Small intestine (tissue), 7 donors: ENCODE results near the gene DENND4A. TPM values are rescaled to one million over a fixed set of nuclear protein-coding genes. Genes with fewer than 3 reads are reported as not detected.
"Not testable (repeated sequence)": the region's sequence is repeated elsewhere in the genome, so short reads cannot be mapped to it uniquely, and the experiment has no call there.

Experiments
- DNase-seq, 2 donors: peaks; one replicate each; pipeline versions ENCODE4 v3.0.0 to v3.0.0-alpha.2; 2013
- FAIRE-seq: peaks from 2 replicates; lab custom pipeline; 2012; peaks lifted over from hg19 to GRCh38; lab: Jason Lieb, UNC
- H3K27ac ChIP-seq, 3 donors: one replicate each; pipeline ENCODE4 v1.5.1; 2013; ENCODE audit warnings: low read length in 2 of 3, mild to moderate bottlenecking in 2 of 3, control low read depth in 1 of 3, inconsistent platforms in 1 of 3, low read depth in 1 of 3, moderate library complexity in 1 of 3
- H3K27me3 ChIP-seq, 3 donors: one replicate each; pipeline ENCODE4 v1.6.1; 2013; ENCODE audit warnings: low read length in 3 of 3, inconsistent platforms in 1 of 3; ENCODE audit not compliant: control insufficient read depth in 3 of 3, insufficient read depth in 3 of 3
- H3K36me3 ChIP-seq, 3 donors: one replicate each; pipeline ENCODE4 v1.6.1; 2013; ENCODE audit warnings: low read length in 3 of 3, inconsistent platforms in 1 of 3, low read depth in 1 of 3, mild to moderate bottlenecking in 1 of 3, moderate library complexity in 1 of 3; ENCODE audit not compliant: control insufficient read depth in 3 of 3, insufficient read depth in 2 of 3
- H3K4me1 ChIP-seq, 3 donors: one replicate each; pipeline ENCODE4 v1.6.1; 2013; ENCODE audit warnings: low read length in 2 of 3, inconsistent platforms in 1 of 3, low read depth in 1 of 3, mild to moderate bottlenecking in 1 of 3, moderate library complexity in 1 of 3; ENCODE audit not compliant: control insufficient read depth in 3 of 3, insufficient read depth in 2 of 3
- H3K4me3 ChIP-seq, 3 donors: one replicate each; pipeline ENCODE4 v1.5.1; 2013; ENCODE audit warnings: low read length in 3 of 3, control low read depth in 1 of 3, inconsistent platforms in 1 of 3, low read depth in 1 of 3, mild to moderate bottlenecking in 1 of 3, moderate library complexity in 1 of 3
- H3K9me3 ChIP-seq, 2 donors: one replicate each; pipeline ENCODE4 v1.6.1; 2013; ENCODE audit warnings: low read depth in 1 of 2, low read length in 1 of 2; ENCODE audit not compliant: control insufficient read depth in 2 of 2, insufficient read depth in 1 of 2
- WGBS, 3 donors: extraction: QIAGEN DNeasy Blood & Tissue Kit; methylation state at CpG; one replicate each; pipeline ENCODE4 v1.1.7; 2013; 5-methylcytosine and 5-hydroxymethylcytosine counted together
- polyA plus RNA-seq, 4 donors: library from polyadenylated mRNA; stranded (reverse) in 3 of 4; unstranded in 1 of 4; fragments of 200-250 nt in 3 of 4; fragments of 120-200 nt in 1 of 4; gene quantifications; one replicate each; pipeline versions ENCODE4 v1.2.1 to v1.2.3, GENCODE V29; 2013
- donor health status: healthy with polysubstance abuse.
- donor health status: control.
- donor health status: control.
- donor health status: Bipolar disorder and iron deficiency.
- donor health status: healthy.

The DENND4A gene
- polyA plus RNA-seq, 4 donors = 2.4 to 25.5 (median 6.6) TPM

DNA sequence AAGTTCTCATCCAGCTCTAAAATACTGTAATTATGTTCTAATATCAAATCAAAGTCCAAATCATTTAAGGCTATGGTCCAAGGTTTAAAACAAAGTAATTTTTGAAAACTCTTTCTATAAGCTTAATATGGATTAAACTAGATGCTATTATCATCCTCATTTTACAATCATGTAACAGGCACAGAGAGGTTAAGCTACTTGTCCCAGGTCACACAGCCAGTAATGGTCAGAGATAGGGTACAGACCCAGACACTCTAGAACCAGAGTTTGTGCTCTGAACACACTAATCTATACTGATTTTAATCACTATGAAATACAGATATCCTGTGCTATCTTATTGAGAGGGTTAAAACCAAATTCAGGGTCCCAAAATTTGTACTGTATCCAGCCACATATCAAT lies 44.8 kb downstream of the DENND4A start:
- Histone ChIP-seq H3K4me3 (no peak overlapping the region), H3K9me3 (no peaks in the 10 kb centered on the region), H3K27ac (no peak overlapping the region), H3K4me1 (no peaks in the 10 kb centered on the region), H3K27me3 (no peaks in the 10 kb centered on the region), H3K36me3 (peaks cover 0 to 5% (median 1%) of the 10 kb centered on the region in 3 donors)
- no peak for FAIRE-seq
- no peak for DNase-seq

DNA sequence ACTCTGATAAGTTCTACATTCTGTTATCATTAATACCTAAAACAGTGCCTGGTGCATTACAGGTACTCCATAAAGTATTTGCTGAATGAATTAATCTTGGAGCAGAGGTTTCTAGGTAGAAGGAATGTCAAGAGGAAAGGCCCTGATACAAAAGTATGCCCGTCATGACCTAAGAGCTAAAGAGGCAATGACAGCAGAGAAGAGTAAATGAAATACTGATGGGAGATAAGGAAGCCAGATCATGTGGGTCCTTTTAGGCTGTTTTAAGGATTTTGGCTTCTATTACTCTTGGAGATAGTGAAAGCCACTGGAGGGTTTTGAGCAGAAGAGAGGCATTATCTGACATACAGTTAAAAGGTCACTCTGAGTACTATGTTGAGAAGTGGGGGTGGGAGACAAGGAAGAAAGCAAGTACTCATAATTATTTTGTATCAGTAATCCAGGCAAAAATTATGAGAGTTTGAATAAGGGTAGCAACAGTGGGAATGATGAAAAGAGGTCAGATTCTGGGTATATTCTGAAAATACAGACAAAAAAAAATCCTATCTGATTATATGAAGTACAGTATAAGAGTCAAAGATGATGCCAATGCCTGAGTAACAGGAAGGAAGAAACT lies 48.3 kb downstream of the DENND4A start:
- no peak for FAIRE-seq
- Histone ChIP-seq H3K4me3 (no peak overlapping the region), H3K36me3 (peaks cover 0 to 20% (median 0%) of the 10 kb centered on the region in 3 donors), H3K27ac (no peak overlapping the region), H3K27me3 (no peaks in the 10 kb centered on the region), H3K4me1 (no peaks in the 10 kb centered on the region), H3K9me3 (no peaks in the 10 kb centered on the region)
- no peak for DNase-seq
- 87 to 93% (median 91%) methylated on average over 1 of the region's 1 CpG for WGBS, 3 donors

DNA sequence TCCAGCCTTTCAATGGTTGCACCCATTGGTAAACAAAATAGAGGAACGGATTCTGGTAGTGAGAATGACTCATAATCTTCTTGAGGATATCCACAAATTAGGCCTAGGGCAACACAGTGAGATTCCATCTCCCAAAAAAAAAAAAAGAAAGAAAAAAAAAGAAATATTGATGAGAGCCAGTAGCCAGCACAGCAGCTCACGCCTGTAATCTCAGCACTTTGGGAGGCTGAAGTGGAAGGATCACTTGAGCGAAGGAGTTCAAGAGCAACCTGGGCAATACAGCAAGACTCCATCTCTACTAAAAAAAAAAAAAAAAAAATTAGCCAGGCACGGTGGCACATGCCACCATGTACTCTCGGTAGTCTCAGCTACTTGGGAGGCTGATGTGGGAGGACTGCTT lies 51.9 kb downstream of the DENND4A start:
- Histone ChIP-seq H3K9me3 (no peaks in the 10 kb centered on the region), H3K4me1 (no peaks in the 10 kb centered on the region), H3K27ac (no peak overlapping the region), H3K36me3 (peaks cover 0 to 23% (median 0%) of the 10 kb centered on the region in 3 donors), H3K27me3 (no peaks in the 10 kb centered on the region), H3K4me3 (no peak overlapping the region)
- 90 to 91% (median 91%) methylated on average over 5 of the region's 5 CpGs for WGBS, 3 donors
- no peak for DNase-seq
- no peak for FAIRE-seq

DNA sequence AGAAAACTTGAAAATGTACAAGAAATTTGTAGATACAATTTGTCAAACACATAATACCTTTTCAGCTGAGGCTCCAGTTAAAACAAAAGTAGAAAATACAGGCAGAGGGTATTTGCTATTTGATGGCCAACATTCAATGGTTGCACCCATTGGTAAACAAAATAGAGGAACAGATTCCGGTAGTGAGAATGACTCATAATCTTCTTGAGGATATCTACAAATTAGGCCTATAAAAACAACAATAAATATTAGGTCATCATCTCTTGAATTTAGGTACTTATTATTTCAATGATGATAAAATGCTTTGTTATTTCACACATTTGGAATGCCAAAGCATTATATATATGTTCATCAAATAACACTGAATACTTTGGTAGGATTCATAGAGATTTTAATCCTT lies 53.4 kb downstream of the DENND4A start:
- FAIRE-seq = no peak
- Histone ChIP-seq H3K9me3 (no peaks in the 10 kb centered on the region), H3K4me1 (no peaks in the 10 kb centered on the region), H3K27ac (no peak overlapping the region), H3K27me3 (no peaks in the 10 kb centered on the region), H3K4me3 (no peak overlapping the region), H3K36me3 (peaks cover 0 to 29% (median 0%) of the 10 kb centered on the region in 3 donors)
- DNase-seq = peak in 1 of 2 donors; percentile 4
- 16 to 50% (median 34%) methylated on average over 1 of the region's 1 CpG for WGBS, 3 donors

DNA sequence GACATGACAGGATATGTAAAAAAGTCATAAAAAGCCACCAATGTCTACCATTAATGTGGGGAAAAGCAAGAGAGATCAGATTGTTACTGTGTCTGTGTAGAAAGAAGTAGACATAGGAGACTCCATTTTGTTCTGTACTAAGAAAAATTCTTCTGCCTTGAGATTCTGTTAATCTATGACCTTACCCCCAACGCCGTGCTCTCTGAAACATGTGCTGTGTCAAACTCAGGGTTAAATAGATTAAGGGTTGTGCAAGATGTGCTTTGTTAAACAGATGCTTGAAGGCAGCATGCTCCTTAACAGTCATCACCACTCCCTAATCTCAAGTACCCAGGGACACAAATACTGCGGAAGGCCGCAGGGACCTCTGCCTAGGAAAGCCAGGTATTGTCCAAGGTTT lies 58.5 kb downstream of the DENND4A start:
- not testable (repeated sequence) for H3K4me1 ChIP-seq, H3K27me3 ChIP-seq, H3K27ac ChIP-seq, H3K4me3 ChIP-seq, FAIRE-seq, H3K9me3 ChIP-seq, DNase-seq
- H3K36me3 ChIP-seq = peaks cover 0 to 16% (median 0%) of the 10 kb centered on the region in 3 donors
- WGBS, 3 donors = 85 to 95% (median 92%) methylated on average over 4 of the region's 4 CpGs

DNA sequence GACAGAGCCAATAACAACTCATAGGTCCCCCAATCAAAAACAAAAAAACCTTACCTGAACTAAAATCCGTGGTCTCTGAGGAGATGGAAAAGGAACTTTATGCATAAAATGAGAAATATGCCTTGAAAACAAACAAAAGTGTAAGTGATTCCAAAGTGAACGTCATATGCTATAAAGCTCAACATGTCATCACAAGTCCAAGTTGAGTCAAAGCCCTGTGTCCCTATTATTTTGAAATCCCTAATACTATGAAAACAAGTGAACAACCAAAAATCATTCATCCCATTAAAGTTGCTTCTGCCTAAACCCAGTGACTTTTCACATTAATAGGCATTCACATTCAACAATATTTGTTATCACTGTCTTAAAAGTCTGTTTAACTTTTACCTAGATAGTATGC lies 59.4 kb downstream of the DENND4A start:
- Histone ChIP-seq H3K9me3 (no peaks in the 10 kb centered on the region), H3K27me3 (no peaks in the 10 kb centered on the region), H3K36me3 (peaks cover 0 to 17% (median 0%) of the 10 kb centered on the region in 3 donors), H3K27ac (no peak overlapping the region), H3K4me3 (no peak overlapping the region), H3K4me1 (no peaks in the 10 kb centered on the region)
- no peak for DNase-seq
- no peak for FAIRE-seq
- WGBS, 3 donors = 88 to 98% (median 92%) methylated on average over 2 of the region's 2 CpGs

DNA sequence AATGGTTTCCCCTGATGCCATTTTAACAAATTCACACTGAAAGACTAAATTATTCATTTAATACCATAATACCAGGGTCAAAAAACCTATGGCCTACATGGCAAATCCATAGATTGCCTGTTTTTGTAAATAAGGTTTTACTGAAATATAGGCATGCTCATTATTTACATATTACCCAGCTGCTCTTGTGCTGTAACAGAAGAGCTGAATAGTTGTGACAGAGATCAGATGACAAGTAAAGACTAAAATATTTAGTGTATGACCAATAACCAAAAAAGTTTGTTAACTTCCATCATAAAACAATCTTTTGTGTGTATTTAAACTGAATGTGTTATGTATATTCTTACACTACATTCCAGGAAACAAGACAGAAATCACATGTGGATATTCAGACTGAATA lies 60.2 kb downstream of the DENND4A start:
- H3K4me3 ChIP-seq = no peak overlapping the region
- H3K36me3 ChIP-seq = peaks cover 0 to 20% (median 0%) of the 10 kb centered on the region in 3 donors
- no peak overlapping the region for H3K27ac ChIP-seq
- H3K27me3 ChIP-seq = no peaks in the 10 kb centered on the region
- H3K9me3 ChIP-seq = no peaks in the 10 kb centered on the region
- DNase-seq = no peak
- no peak for FAIRE-seq
- H3K4me1 ChIP-seq = no peaks in the 10 kb centered on the region

DNA sequence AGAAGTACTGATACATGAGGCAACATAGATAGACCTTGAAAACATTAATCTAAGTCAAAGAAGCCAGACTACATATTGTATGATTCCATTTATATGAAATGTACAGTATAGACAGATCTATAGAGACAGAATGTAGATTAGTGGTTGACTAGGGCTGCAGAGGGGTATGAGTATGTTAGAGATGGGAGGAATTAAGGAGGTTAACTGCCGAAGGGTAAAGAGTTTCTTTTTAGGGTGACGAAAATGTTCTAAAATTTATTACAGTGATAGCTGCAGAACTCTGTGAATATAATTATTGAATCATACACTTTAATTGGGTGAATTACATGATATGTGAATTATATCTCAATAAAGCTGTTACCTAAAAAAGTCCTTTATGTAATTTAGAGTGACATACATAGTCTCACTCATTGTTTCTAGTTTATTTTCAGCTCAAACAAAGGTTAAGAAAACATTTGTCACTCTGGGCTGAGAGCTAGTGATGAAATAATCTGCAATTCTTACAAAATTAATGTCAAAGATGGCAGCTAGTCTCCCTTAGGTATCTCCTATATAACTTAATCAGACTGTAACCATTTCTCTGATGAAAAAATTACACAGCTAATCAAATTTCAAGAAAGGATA lies 61.4 kb downstream of the DENND4A start:
- 93 to 99% (median 94%) methylated on average over 2 of the region's 2 CpGs for WGBS, 3 donors
- DNase-seq (no peak), FAIRE-seq (no peak)
- no peaks in the 10 kb centered on the region for H3K27me3 ChIP-seq
- peaks cover 0 to 19% (median 0%) of the 10 kb centered on the region in 3 donors for H3K36me3 ChIP-seq
- H3K9me3 ChIP-seq = no peaks in the 10 kb centered on the region
- no peak overlapping the region for H3K4me3 ChIP-seq
- H3K27ac ChIP-seq = no peak overlapping the region
- H3K4me1 ChIP-seq = no peaks in the 10 kb centered on the region
